GM18861 (cell line): ENCODE data around the gene CEP170.

Source experiments
- ATAC-seq: cut with Tn5 transposase; IDR thresholded peaks from one replicate; pipeline ENCODE4 v1.9.1; 2021; ENCODE audit not compliant: unreplicated experiment

Gene CEP170

GRCh38 chr1:243268751-243269460 is 13.8 kb upstream of the CEP170 start:
- no peak for ATAC-seq

- no peak for ATAC-seq
These were observed 13.0 kb upstream of the CEP170 start for GRCh38 chr1:243267914-243268653.

GRCh38 chr1:243267471-243267880 is 12.4 kb upstream of the CEP170 start:
- ATAC-seq = no peak

GRCh38 chr1:243266231-243266630 is 11.2 kb upstream of the CEP170 start:
- ATAC-seq = no peak

GRCh38 chr1:243264717-243265116 is 9.6 kb upstream of the CEP170 start:
- ATAC-seq = no peak

GRCh38 chr1:243261390-243261789 is 6.3 kb upstream of the CEP170 start:
- no peak for ATAC-seq

GRCh38 chr1:243260221-243260880 is 5.3 kb upstream of the CEP170 start:
- no peak for ATAC-seq

GRCh38 chr1:243258731-243259130 is 3.6 kb upstream of the CEP170 start:
- ATAC-seq = no peak

- no peak for ATAC-seq
These were observed 2.1 kb upstream of the CEP170 start for GRCh38 chr1:243257189-243257588.

GRCh38 chr1:243256590-243256989 is 1.5 kb upstream of the CEP170 start:
- no peak for ATAC-seq

GRCh38 chr1:243255791-243256512 is 871 bp upstream of the CEP170 start, which contains the start of gene SDCCAG8:
Gene SDCCAG8, plus strand, starts transcription at chr1:243256041. Its CDS starts 133 bp downstream, at chr1:243256174.
- peak; percentile 82 for ATAC-seq

- no peak for ATAC-seq
These were observed 701 bp downstream of the CEP170 start for GRCh38 chr1:243254233-243254926.

- no peak for ATAC-seq
These were observed 1.2 kb downstream of the CEP170 start for GRCh38 chr1:243253926-243254232.

GRCh38 chr1:243253211-243253925 is 1.7 kb downstream of the CEP170 start:
- ATAC-seq = no peak

GRCh38 chr1:243251539-243251938 is 3.5 kb downstream of the CEP170 start:
- ATAC-seq = no peak

- no peak for ATAC-seq
These were observed 5.0 kb downstream of the CEP170 start for GRCh38 chr1:243250102-243250501.

- no peak for ATAC-seq
These were observed 5.9 kb downstream of the CEP170 start for GRCh38 chr1:243249214-243249613.

- no peak for ATAC-seq
These were observed 7.2 kb downstream of the CEP170 start for GRCh38 chr1:243247901-243248300.

- ATAC-seq = no peak
These were observed 8.2 kb downstream of the CEP170 start for GRCh38 chr1:243246916-243247315.

GRCh38 chr1:243244432-243244841 is 10.6 kb downstream of the CEP170 start:
- peak; percentile 60 for ATAC-seq
